ENCODE measurements around the gene HOXA4.

Gene HOXA4

GRCh38 chr7:27124096-27124901 is 6.3 kb downstream of the HOXA4 start:
- no peak overlapping the region for H3K4ac ChIP-seq (ENCODE audit: low read length)
- H2BK5ac ChIP-seq (ENCODE audit: low read length): no peak overlapping the region
- no peaks in the 10 kb centered on the region for H3K36me3 ChIP-seq (replicated peaks in 1 of 2; ENCODE audit: control insufficient read depth in 2 of 2, insufficient read depth in 2 of 2, low read length in 2 of 2)
- H3K27ac ChIP-seq (replicated peaks; ENCODE audit: low read length): no peak overlapping the region
- no peak overlapping the region for H2AK5ac ChIP-seq (ENCODE audit: low read depth, low read length)
- no peak overlapping the region for H2BK120ac ChIP-seq (ENCODE audit: low read depth, low read length)
- no peak overlapping the region for H4K91ac ChIP-seq (ENCODE audit: low read depth, low read length, poor library complexity)
- no peaks in the 10 kb centered on the region for H3K79me1 ChIP-seq (ENCODE audit: low read depth, low read length)
- no peak overlapping the region for H2BK12ac ChIP-seq (ENCODE audit: low read length)
- no peak overlapping the region for H3K14ac ChIP-seq (ENCODE audit: low read length)
- H3K4me1 ChIP-seq (ENCODE audit: control insufficient read depth in 2 of 2, insufficient read depth in 1 of 2, low read depth in 1 of 2, low read length in 2 of 2): no peaks in the 10 kb centered on the region
- no peak overlapping the region for H3K18ac ChIP-seq (ENCODE audit: low read length)
- H3K4me3 ChIP-seq (ENCODE audit: low read length in 2 of 2): peak overlapping the region in 1 of 2 donors; percentile 31
- peak overlapping the region; percentile 59 for H2AFZ ChIP-seq (ENCODE audit: low read length)
- H3K4me2 ChIP-seq (ENCODE audit: insufficient read depth, low read length, poor library complexity, severe bottlenecking): no peak overlapping the region
- H3K27me3 ChIP-seq (ENCODE audit: control insufficient read depth in 3 of 3, insufficient read depth in 3 of 3, low read depth in 1 of 3, low read length in 3 of 3): peaks cover 49 to 99% (median 96%) of the 10 kb centered on the region in 3 experiments
- no peak for DNase-seq (ENCODE audit: low spot score)
- H3K9me3 ChIP-seq (replicated peaks in 1 of 2; ENCODE audit: control insufficient read depth in 2 of 2, insufficient read depth in 1 of 2, low read depth in 1 of 2, low read length in 2 of 2): peaks cover 0 to 5% of the 10 kb centered on the region in 2 donors
- no CpG with 5 or more reads among the region's 43 CpGs for WGBS, 2 donors (ENCODE audit: extremely low coverage in 2 of 2, insufficient read length in 2 of 2, insufficient replicate concordance in 1 of 2)
- no peak overlapping the region for H3K23ac ChIP-seq (ENCODE audit: low read depth, low read length, poor library complexity)
- H3K9ac ChIP-seq (ENCODE audit: low read depth, low read length, poor library complexity): no peak overlapping the region
- no peak overlapping the region for H4K8ac ChIP-seq (ENCODE audit: low read depth, low read length)
- H2BK15ac ChIP-seq (ENCODE audit: low read length): no peak overlapping the region

- no peak overlapping the region for H2BK120ac ChIP-seq (ENCODE audit: low read depth, low read length)
- H2AK5ac ChIP-seq (ENCODE audit: low read depth, low read length): no peak overlapping the region
- no peak overlapping the region for H4K8ac ChIP-seq (ENCODE audit: low read depth, low read length)
- H3K36me3 ChIP-seq (replicated peaks in 1 of 2; ENCODE audit: control insufficient read depth in 2 of 2, insufficient read depth in 2 of 2, low read length in 2 of 2): no peaks in the 10 kb centered on the region
- no peaks in the 10 kb centered on the region for H3K4me1 ChIP-seq (ENCODE audit: control insufficient read depth in 2 of 2, insufficient read depth in 1 of 2, low read depth in 1 of 2, low read length in 2 of 2)
- peaks cover 0 to 4% of the 10 kb centered on the region in 2 donors for H3K9me3 ChIP-seq (replicated peaks in 1 of 2; ENCODE audit: control insufficient read depth in 2 of 2, insufficient read depth in 1 of 2, low read depth in 1 of 2, low read length in 2 of 2)
- H4K91ac ChIP-seq (ENCODE audit: low read depth, low read length, poor library complexity): no peak overlapping the region
- no peak overlapping the region for H2BK5ac ChIP-seq (ENCODE audit: low read length)
- H3K14ac ChIP-seq (ENCODE audit: low read length): no peak overlapping the region
- H3K27me3 ChIP-seq (ENCODE audit: control insufficient read depth in 3 of 3, insufficient read depth in 3 of 3, low read depth in 1 of 3, low read length in 3 of 3): peaks cover 46 to 99% (median 96%) of the 10 kb centered on the region in 3 experiments
- no peak for DNase-seq (ENCODE audit: low spot score)
- H3K18ac ChIP-seq (ENCODE audit: low read length): no peak overlapping the region
- H3K9ac ChIP-seq (ENCODE audit: low read depth, low read length, poor library complexity): no peak overlapping the region
- no peak overlapping the region for H2BK15ac ChIP-seq (ENCODE audit: low read length)
- no peak overlapping the region for H2BK12ac ChIP-seq (ENCODE audit: low read length)
- no peaks in the 10 kb centered on the region for H3K79me1 ChIP-seq (ENCODE audit: low read depth, low read length)
- no peak overlapping the region for H3K23ac ChIP-seq (ENCODE audit: low read depth, low read length, poor library complexity)
- peak overlapping the region in 1 of 2 donors; percentile 3 for H3K4me3 ChIP-seq (ENCODE audit: low read length in 2 of 2)
- no peak overlapping the region for H3K4ac ChIP-seq (ENCODE audit: low read length)
- WGBS, 2 donors (ENCODE audit: extremely low coverage in 2 of 2, insufficient read length in 2 of 2, insufficient replicate concordance in 1 of 2): no CpG with 5 or more reads among the region's 26 CpGs
- no peak overlapping the region for H2AFZ ChIP-seq (ENCODE audit: low read length)
- no peak overlapping the region for H3K4me2 ChIP-seq (ENCODE audit: insufficient read depth, low read length, poor library complexity, severe bottlenecking)
- no peak overlapping the region for H3K27ac ChIP-seq (replicated peaks; ENCODE audit: low read length)
Measured at GRCh38 chr7:27123477-27124053, 7.0 kb downstream of the HOXA4 start.

- Histone ChIP-seq H3K9ac (ENCODE audit: low read depth, low read length, poor library complexity) (no peak overlapping the region), H2BK120ac (ENCODE audit: low read depth, low read length) (no peak overlapping the region), H3K27ac (replicated peaks; ENCODE audit: low read length) (no peak overlapping the region), H2BK12ac (ENCODE audit: low read length) (no peak overlapping the region), H3K27me3 (ENCODE audit: control insufficient read depth in 3 of 3, insufficient read depth in 3 of 3, low read depth in 1 of 3, low read length in 3 of 3) (peaks cover 47 to 99% (median 96%) of the 10 kb centered on the region in 3 experiments), H2BK15ac (ENCODE audit: low read length) (no peak overlapping the region), H3K18ac (ENCODE audit: low read length) (no peak overlapping the region), H3K79me1 (ENCODE audit: low read depth, low read length) (no peaks in the 10 kb centered on the region), H4K8ac (ENCODE audit: low read depth, low read length) (no peak overlapping the region), H3K4ac (ENCODE audit: low read length) (no peak overlapping the region), H4K91ac (ENCODE audit: low read depth, low read length, poor library complexity) (no peak overlapping the region), H2AK5ac (ENCODE audit: low read depth, low read length) (no peak overlapping the region), H3K4me2 (ENCODE audit: insufficient read depth, low read length, poor library complexity, severe bottlenecking) (no peak overlapping the region), H3K9me3 (replicated peaks in 1 of 2; ENCODE audit: control insufficient read depth in 2 of 2, insufficient read depth in 1 of 2, low read depth in 1 of 2, low read length in 2 of 2) (peaks cover 0 to 4% of the 10 kb centered on the region in 2 donors), H3K4me1 (ENCODE audit: control insufficient read depth in 2 of 2, insufficient read depth in 1 of 2, low read depth in 1 of 2, low read length in 2 of 2) (no peaks in the 10 kb centered on the region), H3K23ac (ENCODE audit: low read depth, low read length, poor library complexity) (no peak overlapping the region), H3K36me3 (replicated peaks in 1 of 2; ENCODE audit: control insufficient read depth in 2 of 2, insufficient read depth in 2 of 2, low read length in 2 of 2) (no peaks in the 10 kb centered on the region), H3K14ac (ENCODE audit: low read length) (no peak overlapping the region), H2BK5ac (ENCODE audit: low read length) (no peak overlapping the region), H3K4me3 (ENCODE audit: low read length in 2 of 2) (no peak overlapping the region), H2AFZ (ENCODE audit: low read length) (no peak overlapping the region)
- no peak for DNase-seq (ENCODE audit: low spot score)
- no CpG with 5 or more reads among the region's 14 CpGs for WGBS, 2 donors (ENCODE audit: extremely low coverage in 2 of 2, insufficient read length in 2 of 2, insufficient replicate concordance in 1 of 2)
Measured at GRCh38 chr7:27123007-27123476, 7.5 kb downstream of the HOXA4 start.

Data from neuronal stem cell (in vitro differentiated cells).